ENCODE measurements around the gene AKTIP. TPM values are rescaled to one million over a fixed set of nuclear protein-coding genes. Genes with fewer than 3 reads are reported as not detected.
"Not testable (repeated sequence)": the region's sequence is repeated elsewhere in the genome, so short reads cannot be mapped to it uniquely, and the experiment has no call there.

The AKTIP gene
- total RNA-seq, 2 donors from 2014 or later, result 47.0 to 59.5 TPM

GRCh38 chr16:53519417-53520091 is 16.5 kb upstream of the AKTIP start:
- Histone ChIP-seq H3K9me3 (no peaks in the 10 kb centered on the region), H3K4me1 (ENCODE audit: control insufficient read depth in 1 of 2, low read depth in 2 of 2) (no peaks in the 10 kb centered on the region), H3K27me3 (replicated peaks; ENCODE audit: insufficient read depth) (no peaks in the 10 kb centered on the region), H3K36me3 (no peaks in the 10 kb centered on the region), H3K4me3 (no peak overlapping the region), H3K27ac (no peak overlapping the region)
- no peak for TF ChIP-seq CTCF (IDR thresholded peaks at IDR 0.05)
- ATAC-seq (ENCODE audit: insufficient number of reproducible peaks, low FRiP score, low read depth) (no peak), DNase-seq (ENCODE audit: low spot score) (no peak)

- H3K27ac ChIP-seq, result no peak overlapping the region
Observed at GRCh38 chr16:53518550-53519416, 15.8 kb upstream of the AKTIP start.

GRCh38 chr16:53517851-53518250 is 14.8 kb upstream of the AKTIP start:
- Histone ChIP-seq H3K36me3 (no peaks in the 10 kb centered on the region), H3K27ac (no peak overlapping the region), H3K9me3 (no peaks in the 10 kb centered on the region), H3K4me3 (no peak overlapping the region), H3K27me3 (replicated peaks; ENCODE audit: insufficient read depth) (no peaks in the 10 kb centered on the region), H3K4me1 (ENCODE audit: control insufficient read depth in 1 of 2, low read depth in 2 of 2) (no peaks in the 10 kb centered on the region)
- TF ChIP-seq CTCF (IDR thresholded peaks at IDR 0.05), result no peak
- DNase-seq (ENCODE audit: low spot score) (no peak), ATAC-seq (ENCODE audit: insufficient number of reproducible peaks, low FRiP score, low read depth) (no peak)

More at GRCh38 chr16:53518550-53519416, 15.8 kb upstream of the AKTIP start:
- peak overlapping the region; percentile 9 for H3K4me3 ChIP-seq
- H3K27me3 ChIP-seq (replicated peaks; ENCODE audit: insufficient read depth), result no peaks in the 10 kb centered on the region
- no peaks in the 10 kb centered on the region for H3K4me1 ChIP-seq (ENCODE audit: control insufficient read depth in 1 of 2, low read depth in 2 of 2)
- DNase-seq (ENCODE audit: low spot score) (no peak), ATAC-seq (ENCODE audit: insufficient number of reproducible peaks, low FRiP score, low read depth) (peak; percentile 36)
- no peaks in the 10 kb centered on the region for H3K9me3 ChIP-seq
- no peak for TF ChIP-seq CTCF (IDR thresholded peaks at IDR 0.05)
- no peaks in the 10 kb centered on the region for H3K36me3 ChIP-seq

GRCh38 chr16:53515811-53516210 is 12.8 kb upstream of the AKTIP start:
- DNase-seq (ENCODE audit: low spot score) (no peak), ATAC-seq (ENCODE audit: insufficient number of reproducible peaks, low FRiP score, low read depth) (no peak)
- H3K9me3 ChIP-seq, result no peaks in the 10 kb centered on the region
- no peak for TF ChIP-seq CTCF (IDR thresholded peaks at IDR 0.05)
- H3K27me3 ChIP-seq (replicated peaks; ENCODE audit: insufficient read depth), result no peaks in the 10 kb centered on the region
- no peak overlapping the region for H3K27ac ChIP-seq
- no peak overlapping the region for H3K4me3 ChIP-seq
- H3K36me3 ChIP-seq, result no peaks in the 10 kb centered on the region
- H3K4me1 ChIP-seq (ENCODE audit: control insufficient read depth in 1 of 2, low read depth in 2 of 2), result no peaks in the 10 kb centered on the region

- no peak overlapping the region for H3K27ac ChIP-seq
- no peaks in the 10 kb centered on the region for H3K9me3 ChIP-seq
- peaks cover 0 to under 1% of the 10 kb centered on the region in 2 donors for H3K4me1 ChIP-seq (ENCODE audit: control insufficient read depth in 1 of 2, low read depth in 2 of 2)
- no peak for ATAC-seq (ENCODE audit: insufficient number of reproducible peaks, low FRiP score, low read depth)
- no peaks in the 10 kb centered on the region for H3K36me3 ChIP-seq
- no peak for TF ChIP-seq CTCF (IDR thresholded peaks at IDR 0.05)
- no peaks in the 10 kb centered on the region for H3K27me3 ChIP-seq (replicated peaks; ENCODE audit: insufficient read depth)
- H3K4me3 ChIP-seq, result no peak overlapping the region
- no peak for DNase-seq (ENCODE audit: low spot score)
Observed at GRCh38 chr16:53515259-53515658, 12.2 kb upstream of the AKTIP start.

GRCh38 chr16:53512795-53513194 is 9.8 kb upstream of the AKTIP start:
- not testable (repeated sequence) for H3K4me1 ChIP-seq (ENCODE audit: control insufficient read depth in 1 of 2, low read depth in 2 of 2); H3K36me3 ChIP-seq; H3K27me3 ChIP-seq (replicated peaks; ENCODE audit: insufficient read depth); H3K4me3 ChIP-seq; H3K9me3 ChIP-seq; ATAC-seq (ENCODE audit: insufficient number of reproducible peaks, low FRiP score, low read depth); DNase-seq (ENCODE audit: low spot score); H3K27ac ChIP-seq

All from thoracic aorta (tissue), 2 donors.